Sciatic nerve (tissue), 1 donor: ENCODE data around the gene DIPK2A. TPM values are rescaled to one million over a fixed set of nuclear protein-coding genes. Genes with fewer than 3 reads are reported as not detected.

ENCODE experiments used
- total RNA-seq: library from RNA; stranded (reverse); fragmentation: NEBNext Ultra II Directional; extraction: Animal tissue kit (Norgen Biotek cat#: 25700); gene quantifications from one replicate; pipeline ENCODE4 v1.2.1, GENCODE V29; 2021
- donor health status: DM: no; HTN: no; CAD: no.

The DIPK2A gene
- total RNA-seq, 1 donor from 2014 or later = 20.5 TPM

Other genes with a start within 250 kb of the DIPK2A start
- 16.0 TPM for gene SLC9A9, start 123.4 kb upstream of the DIPK2A start, total RNA-seq